Measurements from ENCODE around the gene TYROBP. TPM values are rescaled to one million over a fixed set of nuclear protein-coding genes. Genes with fewer than 3 reads are reported as not detected.
A peak's percentile ranks its signal among the peaks of the same experiment; 100 is the strongest.

TYROBP gene
- total and polyA plus RNA-seq, 2 of the 8 experiments (the other 6 are each of a cell fraction or from before 2014, with no cell fraction given), result 0.18 TPM; not detected in 1

- peak overlapping the region; percentile 12; the same call in 1 of the 2 replicates for H4K8ac ChIP-seq (ENCODE audit: extremely low read depth, insufficient read depth, low read length)
- H3K4me1 ChIP-seq (replicated peaks in 1 of 4; ENCODE audit: control insufficient read depth in 3 of 4, insufficient read depth in 4 of 4, low read length in 3 of 4), result peaks cover 0 to 14% (median 6%) of the 10 kb centered on the region in 4 experiments; a peak in 6 of 7 replicates
- H4K5ac ChIP-seq (ENCODE audit: insufficient read length, low read depth, low read length), result no peak overlapping the region
- H2AFZ ChIP-seq (ENCODE audit: low read length), result no peak overlapping the region
- no peak overlapping the region for H3K23ac ChIP-seq (ENCODE audit: insufficient read length)
- no peak overlapping the region; a peak in 1 of 7 replicates for H3K9ac ChIP-seq (replicated peaks in 1 of 4; ENCODE audit: extremely low read depth in 1 of 4, low read depth in 3 of 4, low read length in 3 of 4)
- H3K23me2 ChIP-seq (ENCODE audit: low read depth, low read length), result peaks cover 12% of the 10 kb centered on the region
- no peak overlapping the region for H2BK20ac ChIP-seq (ENCODE audit: low read length)
- no peak overlapping the region for H3K4ac ChIP-seq (replicated peaks; ENCODE audit: insufficient read length, low read depth, low read length)
- DNase-seq (ENCODE audit: low read depth in 1 of 2, low spot score in 2 of 2) (peak in 1 of 2 experiments; percentile 50), FAIRE-seq (no peak)
- no peaks in the 10 kb centered on the region for H3K27me3 ChIP-seq (replicated peaks in 1 of 4; ENCODE audit: control insufficient read depth in 3 of 4, extremely low read depth in 1 of 4, insufficient read depth in 3 of 4, low read length in 3 of 4)
- CTCF ChIA-PET (ENCODE audit: partially characterized antibody), result interaction anchor here (0.9 kb wide), 1 partner anchor 13 kb away, joined by 3 read pairs; no protein-coding TSS in a partner anchor
- H3K9me3 ChIP-seq (ENCODE audit: insufficient read depth in 2 of 2, low read depth in 1 of 2, low read length in 1 of 2), result no peaks in the 10 kb centered on the region
- peak overlapping the region; percentile 68 to 89 for H3K4me2 ChIP-seq (ENCODE audit: insufficient read depth in 1 of 2, low read depth in 2 of 2, low read length in 2 of 2)
- H3K56ac ChIP-seq (replicated peaks; ENCODE audit: insufficient read length, low read depth, low read length), result no peak overlapping the region
- H3K27ac ChIP-seq (ENCODE audit: low read depth, low read length), result no peak overlapping the region
- H2BK5ac ChIP-seq (ENCODE audit: low read depth, low read length), result 0 out of 2 replicates have a peak overlapping the region, but pooled peaks have one; percentile 35
- 46% methylated on average over 16 of the region's 17 CpGs; no CpG with 5 or more reads in 1 of the 2 experiments for WGBS, 2 experiments (ENCODE audit: extremely low coverage in 1 of 2, insufficient coverage in 1 of 2, insufficient read length in 1 of 2, insufficient replicate concordance in 2 of 2, low coverage in 1 of 2, low lambda C conversion rate in 2 of 2, missing lambda C conversion rate in 1 of 2)
- no peak overlapping the region for H2AK5ac ChIP-seq (ENCODE audit: low read depth, low read length)
- H2BK15ac ChIP-seq (ENCODE audit: low read length), result no peak overlapping the region
- H3K14ac ChIP-seq (ENCODE audit: insufficient read length), result no peak overlapping the region
- no peak overlapping the region for H3K18ac ChIP-seq (ENCODE audit: extremely low read depth, low read length)
- peak overlapping the region; percentile 88 to 94 (median 90) for H3K4me3 ChIP-seq (ENCODE audit: extremely low read depth in 1 of 4, insufficient read depth in 2 of 4, low read depth in 3 of 4, low read length in 4 of 4)
- no peak overlapping the region for H2BK12ac ChIP-seq (ENCODE audit: low read depth, low read length)
- peaks cover 0 to 8% of the 10 kb centered on the region in 2 experiments; a peak in 1 of 4 replicates for H3K79me2 ChIP-seq (ENCODE audit: control insufficient read depth in 1 of 2, insufficient read depth in 2 of 2, low read length in 2 of 2)
- H4K91ac ChIP-seq (replicated peaks; ENCODE audit: insufficient read length, low read length), result no peak overlapping the region
- POLR2A ChIA-PET (ENCODE audit: partially characterized antibody), result interaction anchor here (1.5 kb wide), 1 partner anchor 14 kb away, joined by 4 read pairs; no protein-coding TSS in a partner anchor
- no peaks in the 10 kb centered on the region; the same call in 1 of the 2 replicates for H3K79me1 ChIP-seq (ENCODE audit: low read depth, low read length)
- peaks cover 0 to 3% of the 10 kb centered on the region in 2 experiments for H4K20me1 ChIP-seq (replicated peaks in 1 of 2; ENCODE audit: control insufficient read depth in 1 of 2, insufficient read depth in 2 of 2, low read length in 2 of 2)
- H2BK120ac ChIP-seq (replicated peaks; ENCODE audit: low read depth, low read length), result no peak overlapping the region
- H3K36me3 ChIP-seq (ENCODE audit: control insufficient read depth in 2 of 4, insufficient read depth in 4 of 4, low read length in 3 of 4), result peaks cover 8 to 37% (median 15%) of the 10 kb centered on the region in 4 experiments
- TF ChIP-seq JUN (IDR thresholded peaks at IDR 0.05; ENCODE audit: low read depth, low read length), result no peak
- no peak for TF ChIP-seq BACH1 (IDR thresholded peaks at IDR 0.05; ENCODE audit: low read length)
- TF ChIP-seq CHD1 (IDR thresholded peaks at IDR 0.05; ENCODE audit: low read depth, low read length), result no peak
- no peak for TF ChIP-seq MAX (IDR thresholded peaks at IDR 0.05)
- TF ChIP-seq SP2 (IDR thresholded peaks at IDR 0.05; ENCODE audit: low read length), result no peak
- TF ChIP-seq ATF3 (IDR thresholded peaks at IDR 0.05; ENCODE audit: insufficient read depth, low read depth, low read length), result no peak
- no peak for TF ChIP-seq POLR2A (IDR thresholded peaks at IDR 0.05; ENCODE audit: control extremely low read depth in 1 of 2, low read depth in 2 of 2, low read length in 2 of 2)
- TF ChIP-seq SAP30 (IDR thresholded peaks at IDR 0.05; ENCODE audit: insufficient read depth, insufficient replicate concordance, low read length), result no peak
- TF ChIP-seq RXRA (IDR thresholded peaks at IDR 0.05; ENCODE audit: insufficient read depth, low read depth, low read length), result no peak
- TF ChIP-seq EP300 (IDR thresholded peaks at IDR 0.05; ENCODE audit: borderline replicate concordance in 1 of 2, low read depth in 2 of 2, low read length in 2 of 2), result no peak
- TF ChIP-seq SIRT6 (IDR thresholded peaks at IDR 0.05; ENCODE audit: low read length), result no peak
- TF ChIP-seq KDM4A (IDR thresholded peaks at IDR 0.05; ENCODE audit: low read depth, low read length, severe bottlenecking), result no peak
- no peak for TF ChIP-seq PHF8 (conservative IDR thresholded peaks at IDR 0.05; ENCODE audit: low read depth, low read length)
- TF ChIP-seq TEAD4 (IDR thresholded peaks at IDR 0.05; ENCODE audit: low read depth, low read length), result no peak
These were observed 9.6 kb downstream of the TYROBP start for GRCh38 chr19:35898499-35898809.

Measured in H1 (cell line).